MM.1S (cell line): ENCODE results near the gene XPO1.

Source experiments
- EZH2 ChIP-seq: fragments of 300-600 bp; sonication (generic); optimal IDR thresholded peaks from 2 replicates; pipeline ENCODE3; 2017; ENCODE audit warnings: low read depth, mild to moderate bottlenecking, antibody characterized with exemption, low read length, mixed read lengths
- EZH2phosphoT487 ChIP-seq: fragments of 300-600 bp; sonication (generic); IDR thresholded peaks from 2 replicates; pipeline ENCODE4 v1.6.1; 2018; ENCODE audit warnings: antibody characterized with exemption, low read length
- TF ChIP-seq, protein P1 (sequence below): fragments of 300-600 bp; sonication (generic); IDR thresholded peaks from 2 replicates; pipeline ENCODE4 v1.5.1; 2016; ENCODE audit warnings: antibody characterized with exemption, low read length, mixed read lengths

- TF ChIP-seq, protein P1, sequence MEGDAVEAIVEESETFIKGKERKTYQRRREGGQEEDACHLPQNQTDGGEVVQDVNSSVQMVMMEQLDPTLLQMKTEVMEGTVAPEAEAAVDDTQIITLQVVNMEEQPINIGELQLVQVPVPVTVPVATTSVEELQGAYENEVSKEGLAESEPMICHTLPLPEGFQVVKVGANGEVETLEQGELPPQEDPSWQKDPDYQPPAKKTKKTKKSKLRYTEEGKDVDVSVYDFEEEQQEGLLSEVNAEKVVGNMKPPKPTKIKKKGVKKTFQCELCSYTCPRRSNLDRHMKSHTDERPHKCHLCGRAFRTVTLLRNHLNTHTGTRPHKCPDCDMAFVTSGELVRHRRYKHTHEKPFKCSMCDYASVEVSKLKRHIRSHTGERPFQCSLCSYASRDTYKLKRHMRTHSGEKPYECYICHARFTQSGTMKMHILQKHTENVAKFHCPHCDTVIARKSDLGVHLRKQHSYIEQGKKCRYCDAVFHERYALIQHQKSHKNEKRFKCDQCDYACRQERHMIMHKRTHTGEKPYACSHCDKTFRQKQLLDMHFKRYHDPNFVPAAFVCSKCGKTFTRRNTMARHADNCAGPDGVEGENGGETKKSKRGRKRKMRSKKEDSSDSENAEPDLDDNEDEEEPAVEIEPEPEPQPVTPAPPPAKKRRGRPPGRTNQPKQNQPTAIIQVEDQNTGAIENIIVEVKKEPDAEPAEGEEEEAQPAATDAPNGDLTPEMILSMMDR: no peak
- no peak for TF ChIP-seq EZH2
- TF ChIP-seq EZH2phosphoT487: no peak
These were observed 85.8 kb downstream of the XPO1 start for GRCh38 chr2:61452392-61452791.
